B cell (primary cell): ENCODE results near the gene CHIA. TPM values are rescaled to one million over a fixed set of nuclear protein-coding genes. Genes with fewer than 3 reads are reported as not detected.

Source experiments
- ATAC-seq: fragments of 200-7000 bp; cut with Tn5 transposase; one replicate; pipeline ENCODE4 v1.10.0; 2021; ENCODE audit warnings: low read depth, mild to moderate bottlenecking, moderate number of reproducible peaks, moderate library complexity
- CTCF ChIA-PET: fragments of 350-600 bp; sonication (Branson Sonifier 250); formaldehyde crosslinking; loops from one replicate; lab custom pipeline; 2021; ENCODE audit warnings: antibody characterized with exemption, inconsistent platforms; lab: Charles Lee
- POLR2A ChIA-PET: fragments of 350-600 bp; sonication (Branson Sonifier 250); formaldehyde crosslinking; loops from one replicate; lab custom pipeline; 2021; ENCODE audit warnings: antibody characterized with exemption; lab: Charles Lee
- DNase-seq: peaks from one replicate; pipeline ENCODE4 v3.0.0; 2013
- H2AFZ ChIP-seq: 2 replicates; pipeline ENCODE4 v1.6.1; 2012; ENCODE audit warnings: mild to moderate bottlenecking, low read depth, low read length; ENCODE audit not compliant: insufficient read depth, poor library complexity, severe bottlenecking
- H3K27ac ChIP-seq, 2 donors: 1 replicate in 1 of 2; 2 replicates in 1 of 2; pipeline ENCODE4 v1.5.1; 2012 to 2013; ENCODE audit warnings: low read length in 2 of 2, mild to moderate bottlenecking in 2 of 2, moderate library complexity in 1 of 2
- H3K27me3 ChIP-seq, 4 experiments: fragments of 200-600 bp in 1 of 4; sonication (generic) in 1 of 4; replicated peaks in 1 of 4; 1 replicate in 2 of 4; 2 replicates in 2 of 4; pipeline versions ENCODE4 v1.6.1 to v1.7.0; 2013 to 2016; ENCODE audit warnings: low read length in 3 of 4, mild to moderate bottlenecking in 2 of 4, mixed read lengths in 1 of 4, moderate library complexity in 1 of 4; ENCODE audit not compliant: insufficient read depth in 4 of 4, control insufficient read depth in 3 of 4; ENCODE audit errors: control extremely low read depth in 1 of 4
- H3K36me3 ChIP-seq, 2 experiments: replicated peaks in 1 of 2; 1 replicate in 1 of 2; 2 replicates in 1 of 2; pipeline versions ENCODE4 v1.6.1 to v1.7.1; 2013; ENCODE audit warnings: low read length in 1 of 2; ENCODE audit not compliant: insufficient read depth in 2 of 2, control insufficient read depth in 1 of 2; ENCODE audit errors: control extremely low read depth in 1 of 2, extremely low read depth in 1 of 2
- H3K4me1 ChIP-seq, 2 donors: fragments of 200-600 bp in 1 of 2; sonication (generic) in 1 of 2; 1 replicate in 1 of 2; 2 replicates in 1 of 2; pipeline versions ENCODE4 v1.5.1 to v1.6.1; 2013 to 2017; ENCODE audit warnings: low read length in 2 of 2; ENCODE audit not compliant: control insufficient read depth in 2 of 2, insufficient read depth in 2 of 2
- H3K4me2 ChIP-seq: replicated peaks from 2 replicates; pipeline ENCODE3; 2012; ENCODE audit warnings: mild to moderate bottlenecking, low read depth, low read length; ENCODE audit not compliant: poor library complexity, severe bottlenecking
- H3K4me3 ChIP-seq, 5 experiments: fragments of 200-600 bp in 1 of 5; sonication (generic) in 1 of 5; 1 replicate in 3 of 5; 2 replicates in 2 of 5; pipeline versions ENCODE4 v1.5.1 to v1.7.0; 2011 to 2016; ENCODE audit warnings: low read length in 4 of 5, mild to moderate bottlenecking in 4 of 5, low read depth in 2 of 5, control low read depth in 1 of 5, moderate library complexity in 1 of 5; ENCODE audit not compliant: insufficient read depth in 1 of 5; ENCODE audit errors: control extremely low read depth in 1 of 5, extremely low read depth in 1 of 5
- H3K79me2 ChIP-seq: fragments of 200-600 bp; sonication (generic); one replicate; pipeline ENCODE4 v1.6.0; 2016; ENCODE audit warnings: low read length; ENCODE audit not compliant: control insufficient read depth, insufficient read depth
- H3K9ac ChIP-seq: fragments of 200-600 bp; sonication (generic); 2 replicates; pipeline ENCODE4 v1.6.1; 2017; ENCODE audit warnings: mild to moderate bottlenecking, low read length, moderate library complexity
- H3K9me3 ChIP-seq, 3 donors: one replicate each; pipeline versions ENCODE4 v1.6.1 to v1.7.1; 2013; ENCODE audit warnings: low read length in 2 of 3; ENCODE audit not compliant: control insufficient read depth in 2 of 3, insufficient read depth in 1 of 3; ENCODE audit errors: control extremely low read depth in 1 of 3
- H4K20me1 ChIP-seq: 2 replicates; pipeline ENCODE4 v1.6.0; 2012; ENCODE audit warnings: mild to moderate bottlenecking, low read length; ENCODE audit not compliant: insufficient read depth, control insufficient read depth, poor library complexity, severe bottlenecking
- H3K27ac Mint-ChIP-seq: one replicate; pipeline ENCODE4 v1.8.0; 2021; ENCODE audit warnings: mixed read lengths
- H3K27me3 Mint-ChIP-seq: one replicate; pipeline ENCODE4 v1.8.0; 2021; ENCODE audit warnings: mixed read lengths
- H3K4me1 Mint-ChIP-seq: one replicate; pipeline ENCODE4 v1.8.0; 2021; ENCODE audit warnings: mixed read lengths
- H3K4me3 Mint-ChIP-seq: one replicate; pipeline ENCODE4 v1.8.0; 2021; ENCODE audit warnings: mixed read lengths
- H3K9me3 Mint-ChIP-seq: one replicate; pipeline ENCODE4 v1.8.0; 2022; ENCODE audit warnings: mixed read lengths; ENCODE audit not compliant: insufficient read depth
- EZH2 ChIP-seq: IDR thresholded peaks from 2 replicates; pipeline ENCODE4 v1.6.1; 2012; ENCODE audit warnings: borderline replicate concordance, low read depth, mild to moderate bottlenecking, moderate library complexity, low read length; ENCODE audit not compliant: insufficient read depth, poor library complexity, severe bottlenecking
- WGBS: methylation state at CpG from one replicate; pipeline ENCODE4 v1.1.5; 2013; ENCODE audit warnings: missing lambda C conversion rate; ENCODE audit not compliant: insufficient coverage; 5-methylcytosine and 5-hydroxymethylcytosine counted together
- intact Hi-C: fragments of 100-400 bp; cut with micrococcal nuclease; formaldehyde crosslinking; loops from one replicate; pipeline ENCODE4 v1.10.0; 2022
- polyA plus RNA-seq: library from polyadenylated mRNA; depleted of rRNA; stranded (reverse); fragments of >200 nt; gene quantifications from 2 replicates; pipeline ENCODE4 v1.2.3, GENCODE V29; 2012
- total RNA-seq, 2 donors: library from RNA; stranded (reverse); fragments of 120-200 nt in 1 of 2; gene quantifications; 1 replicate in 1 of 2; 2 replicates in 1 of 2; pipeline versions ENCODE4 v1.2.3 to v1.2.4, GENCODE V29; 2013 to 2022
- TF ChIP-seq, protein P1 (sequence below): fragments of 200-600 bp; IDR thresholded peaks from one replicate; pipeline ENCODE4 v1.8.0; 2022; ENCODE audit warnings: antibody characterized with exemption, mild to moderate bottlenecking

CHIA gene
- total and polyA plus RNA-seq, 2 donors (not counting 1 experiment from before 2014, with no cell fraction given) = not detected

DNA sequence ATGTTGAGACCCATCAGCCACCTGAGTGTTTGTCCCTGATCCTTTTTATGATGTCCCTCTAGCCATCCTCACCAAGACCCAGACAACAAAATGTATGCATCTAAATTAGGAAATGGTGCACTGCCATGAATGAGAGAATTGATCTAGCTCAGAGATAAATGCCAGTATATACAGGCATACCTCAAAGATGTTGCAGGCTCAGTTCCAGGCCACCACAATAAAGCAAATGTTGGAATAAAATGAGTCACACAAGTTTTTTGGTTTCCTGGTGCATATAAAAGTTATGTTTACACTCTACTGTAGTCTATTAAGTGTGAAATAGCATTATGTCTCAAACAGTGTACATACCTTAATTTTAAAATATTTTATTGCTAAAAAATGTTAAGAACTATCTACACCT, 63.9 kb downstream of the CHIA start:
- Histone ChIP-seq H3K27ac (no peak overlapping the region), H3K36me3 (no peaks in the 10 kb centered on the region), H3K4me1 (no peaks in the 10 kb centered on the region), H3K4me2 (no peak overlapping the region), H3K27me3 (no peaks in the 10 kb centered on the region), H3K79me2 (no peaks in the 10 kb centered on the region), H3K9ac (no peak overlapping the region), H3K4me3 (no peak overlapping the region), H4K20me1 (no peaks in the 10 kb centered on the region), H2AFZ (no peak overlapping the region), H3K9me3 (no peaks in the 10 kb centered on the region)
- intact Hi-C loops = no loop called here
- Mint-ChIP-seq H3K27ac (no peak overlapping the region), H3K4me1 (no peaks in the 10 kb centered on the region), H3K27me3 (no peaks in the 10 kb centered on the region), H3K9me3 (no peaks in the 10 kb centered on the region), H3K4me3 (no peak overlapping the region)
- DNase-seq (no peak), ATAC-seq (no peak)
- ChIA-PET CTCF (no interaction called here), POLR2A (no interaction called here)
- TF ChIP-seq EZH2 = no peak
- TF ChIP-seq, protein P1, sequence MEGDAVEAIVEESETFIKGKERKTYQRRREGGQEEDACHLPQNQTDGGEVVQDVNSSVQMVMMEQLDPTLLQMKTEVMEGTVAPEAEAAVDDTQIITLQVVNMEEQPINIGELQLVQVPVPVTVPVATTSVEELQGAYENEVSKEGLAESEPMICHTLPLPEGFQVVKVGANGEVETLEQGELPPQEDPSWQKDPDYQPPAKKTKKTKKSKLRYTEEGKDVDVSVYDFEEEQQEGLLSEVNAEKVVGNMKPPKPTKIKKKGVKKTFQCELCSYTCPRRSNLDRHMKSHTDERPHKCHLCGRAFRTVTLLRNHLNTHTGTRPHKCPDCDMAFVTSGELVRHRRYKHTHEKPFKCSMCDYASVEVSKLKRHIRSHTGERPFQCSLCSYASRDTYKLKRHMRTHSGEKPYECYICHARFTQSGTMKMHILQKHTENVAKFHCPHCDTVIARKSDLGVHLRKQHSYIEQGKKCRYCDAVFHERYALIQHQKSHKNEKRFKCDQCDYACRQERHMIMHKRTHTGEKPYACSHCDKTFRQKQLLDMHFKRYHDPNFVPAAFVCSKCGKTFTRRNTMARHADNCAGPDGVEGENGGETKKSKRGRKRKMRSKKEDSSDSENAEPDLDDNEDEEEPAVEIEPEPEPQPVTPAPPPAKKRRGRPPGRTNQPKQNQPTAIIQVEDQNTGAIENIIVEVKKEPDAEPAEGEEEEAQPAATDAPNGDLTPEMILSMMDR = no peak

DNA sequence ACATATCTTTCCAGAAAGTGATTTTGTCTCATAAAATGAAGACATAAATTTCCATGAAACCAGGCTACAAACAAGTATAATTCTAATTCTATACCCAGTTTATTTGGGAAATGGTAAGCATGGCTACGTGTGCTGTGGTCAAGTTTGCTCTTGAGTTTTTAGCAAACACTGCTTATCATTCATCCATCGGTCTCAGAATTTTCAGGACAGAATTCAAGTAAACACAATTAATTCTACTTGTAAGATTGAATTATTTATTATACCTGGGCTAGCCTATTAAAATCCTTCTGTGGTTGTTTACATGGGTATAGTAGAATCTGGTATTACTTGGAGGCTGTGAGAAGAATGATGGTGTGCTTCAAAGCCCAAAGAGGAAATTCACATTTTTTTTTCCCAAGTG, 68.3 kb downstream of the CHIA start:
- no peaks in the 10 kb centered on the region for H3K9me3 ChIP-seq
- H4K20me1 ChIP-seq = no peaks in the 10 kb centered on the region
- no CpG with 5 or more reads among the region's 2 CpGs for whole genome bisulfite sequencing
- ChIA-PET POLR2A (no interaction called here), CTCF (no interaction called here)
- H3K4me2 ChIP-seq = no peak overlapping the region
- ATAC-seq = no peak
- no peak overlapping the region for H2AFZ ChIP-seq
- no peak for DNase-seq
- no peaks in the 10 kb centered on the region for H3K36me3 ChIP-seq
- TF ChIP-seq, protein P1 = no peak
- no peak for TF ChIP-seq EZH2
- no peak overlapping the region for H3K4me3 ChIP-seq
- intact Hi-C loops = no loop called here
- H3K4me3 Mint-ChIP-seq = no peak overlapping the region
- H3K4me1 Mint-ChIP-seq = no peaks in the 10 kb centered on the region
- no peaks in the 10 kb centered on the region for H3K4me1 ChIP-seq
- H3K9me3 Mint-ChIP-seq = no peaks in the 10 kb centered on the region
- H3K79me2 ChIP-seq = no peaks in the 10 kb centered on the region
- no peak overlapping the region for H3K27ac ChIP-seq
- no peaks in the 10 kb centered on the region for H3K27me3 ChIP-seq
- peaks cover 3% of the 10 kb centered on the region for H3K27me3 Mint-ChIP-seq
- no peak overlapping the region for H3K9ac ChIP-seq
- H3K27ac Mint-ChIP-seq = no peak overlapping the region
